GM18511 (cell line): ENCODE results near the gene UNC13B.
A peak's percentile ranks its signal among the peaks of the same experiment; 100 is the strongest.
"Not testable (repeated sequence)": the region's sequence is repeated elsewhere in the genome, so short reads cannot be mapped to it uniquely, and the experiment has no call there.

ENCODE experiments used
- ATAC-seq: cut with Tn5 transposase; IDR thresholded peaks from one replicate; pipeline ENCODE4 v1.9.1; 2021; ENCODE audit warnings: mild to moderate bottlenecking, moderate library complexity; ENCODE audit not compliant: unreplicated experiment

UNC13B gene

GRCh38 chr9:35161713-35162604 lies at the start of gene UNC13B:
Gene UNC13B, plus strand, starts transcription at chr9:35162009. Its CDS starts 275 bp downstream, at chr9:35162284.
- peak; percentile 79 for ATAC-seq

GRCh38 chr9:35112257-35113020 lies 49.4 kb upstream of the UNC13B start:
- ATAC-seq = no peak

GRCh38 chr9:35114113-35114839 lies 47.5 kb upstream of the UNC13B start:
- ATAC-seq = peak; percentile 20

GRCh38 chr9:35114840-35115628 lies 46.8 kb upstream of the UNC13B start:
- no peak for ATAC-seq

GRCh38 chr9:35115680-35116538 lies 45.9 kb upstream of the UNC13B start, which contains the start of gene ATOSB:
Gene ATOSB, minus strand, starts transcription at chr9:35115862. Its CDS starts 7,588 bp downstream, at chr9:35108274.
- ATAC-seq = peak; percentile 70

GRCh38 chr9:35116539-35116897 lies 45.3 kb upstream of the UNC13B start:
- ATAC-seq = peak; percentile 3

- peak; percentile 56 for ATAC-seq
Measured at GRCh38 chr9:35116898-35117551, 44.8 kb upstream of the UNC13B start.

GRCh38 chr9:35134920-35135319 lies 26.9 kb upstream of the UNC13B start:
- no peak for ATAC-seq

GRCh38 chr9:35135988-35136387 lies 25.8 kb upstream of the UNC13B start:
- no peak for ATAC-seq

GRCh38 chr9:35136866-35137265 lies 24.9 kb upstream of the UNC13B start:
- no peak for ATAC-seq

GRCh38 chr9:35140093-35140492 lies 21.7 kb upstream of the UNC13B start:
- no peak for ATAC-seq

GRCh38 chr9:35142037-35142436 lies 19.8 kb upstream of the UNC13B start:
- no peak for ATAC-seq

GRCh38 chr9:35147941-35148563 lies 13.8 kb upstream of the UNC13B start:
- ATAC-seq = not testable (repeated sequence)

GRCh38 chr9:35152926-35153325 lies 8.9 kb upstream of the UNC13B start:
- ATAC-seq = no peak

GRCh38 chr9:35156781-35157180 lies 5.0 kb upstream of the UNC13B start:
- ATAC-seq = no peak

GRCh38 chr9:35157836-35158235 lies 4.0 kb upstream of the UNC13B start:
- ATAC-seq = not testable (repeated sequence)

GRCh38 chr9:35158501-35159280 lies 3.1 kb upstream of the UNC13B start:
- ATAC-seq = no peak
